Measurements from ENCODE around the gene FAM193A. TPM values are rescaled to one million over a fixed set of nuclear protein-coding genes. Genes with fewer than 3 reads are reported as not detected.
"Not testable (repeated sequence)": the region's sequence is repeated elsewhere in the genome, so short reads cannot be mapped to it uniquely, and the experiment has no call there.

Gene FAM193A
- total and polyA plus RNA-seq, 12 donors = 12.9 to 30.8 (median 23.1) TPM

DNA sequence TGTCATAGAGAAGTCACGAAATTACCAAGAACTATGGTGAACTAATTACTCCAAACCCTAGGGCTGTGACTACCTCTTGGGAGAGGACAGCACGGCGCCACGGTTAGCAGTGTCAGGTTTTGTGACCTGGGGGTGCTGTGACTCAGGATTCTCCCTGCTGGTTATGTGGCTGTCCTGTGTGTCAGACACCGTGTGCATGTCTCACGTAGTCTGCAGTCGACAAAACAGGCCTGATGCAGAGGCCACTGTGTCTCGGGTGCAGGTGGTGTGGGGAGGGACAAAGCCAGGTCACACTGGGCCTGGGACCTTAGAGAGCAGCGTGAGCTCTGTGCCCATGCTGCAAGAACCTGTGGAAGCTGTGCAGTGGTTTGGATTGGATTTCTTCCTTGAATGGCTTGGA lies 185.6 kb downstream of the FAM193A start:
- Histone ChIP-seq H3K27ac (no peak overlapping the region), H3K27me3 (no peaks in the 10 kb centered on the region), H3K36me3 (replicated peaks in 1 of 2) (peaks cover 0 to 27% of the 10 kb centered on the region in 2 donors), H3K9me3 (replicated peaks in 1 of 3) (no peaks in the 10 kb centered on the region), H3K4me1 (replicated peaks in 1 of 2) (no peaks in the 10 kb centered on the region), H3K4me3 (no peak overlapping the region)
- 87 to 97% (median 91%) methylated on average over 6 to 9 of the region's 9 CpGs for WGBS, 4 donors
- peak in 1 of 7 donors; percentile 5 for DNase-seq
- intact Hi-C loops (cut with DNase I) = no loop called here
- TF ChIP-seq CTCF (IDR thresholded peaks at IDR 0.05) (no peak), POLR2A (IDR thresholded peaks at IDR 0.05) (no peak)

- TF ChIP-seq CTCF (IDR thresholded peaks at IDR 0.05) (no peak), POLR2A (IDR thresholded peaks at IDR 0.05) (no peak)
- WGBS, 4 donors = 84 to 93% (median 90%) methylated on average over 3 of the region's 3 CpGs
- no peak overlapping the region for H3K4me3 ChIP-seq
- H3K27me3 ChIP-seq = no peaks in the 10 kb centered on the region
- H3K4me1 ChIP-seq (replicated peaks in 1 of 2) = no peaks in the 10 kb centered on the region
- no peaks in the 10 kb centered on the region for H3K9me3 ChIP-seq (replicated peaks in 1 of 3)
- intact Hi-C loops (cut with DNase I) = no loop called here
- DNase-seq = peak in 1 of 7 donors; percentile 5
- no peak overlapping the region for H3K27ac ChIP-seq
- peaks cover 0 to 24% of the 10 kb centered on the region in 2 donors for H3K36me3 ChIP-seq (replicated peaks in 1 of 2)
Observed at GRCh38 chr4:2723751-2724150, 187.3 kb downstream of the FAM193A start.

- Histone ChIP-seq H3K27me3 (no peaks in the 10 kb centered on the region), H3K27ac (no peak overlapping the region), H3K4me1 (replicated peaks in 1 of 2) (no peaks in the 10 kb centered on the region), H3K36me3 (replicated peaks in 1 of 2) (peaks cover 0 to 16% of the 10 kb centered on the region in 2 donors), H3K4me3 (no peak overlapping the region), H3K9me3 (replicated peaks in 1 of 3) (no peaks in the 10 kb centered on the region)
- 88 to 95% (median 93%) methylated on average over 4 of the region's 4 CpGs for WGBS, 4 donors
- intact Hi-C loops (cut with DNase I) = no loop called here
- no peak for DNase-seq
- no peak for TF ChIP-seq POLR2A (IDR thresholded peaks at IDR 0.05)
Observed at GRCh38 chr4:2725380-2725779, 188.9 kb downstream of the FAM193A start.

DNA sequence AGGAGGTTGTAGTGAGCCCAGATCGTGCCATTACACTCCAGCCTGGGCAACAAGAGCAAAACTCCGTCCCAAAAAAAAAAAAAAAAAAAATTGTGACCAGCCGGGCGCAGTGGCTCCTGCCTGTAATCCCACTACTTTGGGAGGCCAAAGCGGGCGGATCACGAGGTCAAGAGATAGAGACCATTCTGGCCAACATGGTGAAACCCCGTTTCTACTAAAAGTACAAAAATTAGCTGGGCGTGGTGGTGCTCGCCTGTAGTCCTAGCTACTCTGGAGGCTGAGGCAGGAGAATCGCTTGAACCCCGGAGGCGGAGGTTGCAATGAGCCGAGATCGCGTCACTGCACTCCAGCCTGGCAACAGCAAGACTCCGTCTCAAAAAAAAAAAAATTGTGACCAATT lies 190.4 kb downstream of the FAM193A start:
- H3K9me3 ChIP-seq (replicated peaks in 1 of 3); H3K27me3 ChIP-seq; H3K4me3 ChIP-seq; H3K4me1 ChIP-seq (replicated peaks in 1 of 2); H3K27ac ChIP-seq; intact Hi-C loops (cut with DNase I): not testable (repeated sequence)
- WGBS, 4 donors = 93 to 97% (median 96%) methylated on average over 17 of the region's 17 CpGs
- DNase-seq = peak in 1 of 7 donors; percentile 8
- peaks cover 0 to 10% of the 10 kb centered on the region in 2 donors for H3K36me3 ChIP-seq (replicated peaks in 1 of 2)

GRCh38 chr4:2728221-2728620 lies 191.8 kb downstream of the FAM193A start:
- Histone ChIP-seq H3K4me1 (replicated peaks in 1 of 2) (no peaks in the 10 kb centered on the region), H3K9me3 (replicated peaks in 1 of 3) (no peaks in the 10 kb centered on the region), H3K27ac (no peak overlapping the region), H3K36me3 (replicated peaks in 1 of 2) (peaks cover 0 to 23% of the 10 kb centered on the region in 2 donors), H3K27me3 (no peaks in the 10 kb centered on the region), H3K4me3 (no peak overlapping the region)
- 70 to 78% (median 76%) methylated on average over 2 to 3 of the region's 3 CpGs for WGBS, 4 donors
- TF ChIP-seq CTCF (IDR thresholded peaks at IDR 0.05) = no peak
- no peak for TF ChIP-seq POLR2A (IDR thresholded peaks at IDR 0.05)
- intact Hi-C loops (cut with DNase I) = no loop called here
- no peak for DNase-seq

All from adrenal gland (tissue), 12 donors.